ENCODE data around the gene ADCY3.

Gene ADCY3

GRCh38 chr2:24857746-24858145, 62.3 kb downstream of the ADCY3 start:
- TF ChIP-seq CTCF (IDR thresholded peaks at IDR 0.05; ENCODE audit: low read depth, low read length) = no peak
- no peak overlapping the region for H3K4me3 ChIP-seq (replicated peaks in 1 of 2; ENCODE audit: low read depth in 2 of 2, low read length in 2 of 2)
- DNase-seq (ENCODE audit: low read depth in 2 of 2) = peak in 1 of 2 donors; percentile 25

- DNase-seq (ENCODE audit: low read depth in 2 of 2) = peak; percentile 9 to 57
- H3K4me3 ChIP-seq (replicated peaks in 1 of 2; ENCODE audit: low read depth in 2 of 2, low read length in 2 of 2) = no peak overlapping the region
- no peak for TF ChIP-seq CTCF (IDR thresholded peaks at IDR 0.05; ENCODE audit: low read depth, low read length)
Measured at GRCh38 chr2:24856791-24857211, 63.2 kb downstream of the ADCY3 start.

- TF ChIP-seq CTCF (IDR thresholded peaks at IDR 0.05; ENCODE audit: low read depth, low read length) = no peak
- peak; percentile 57 to 75 for DNase-seq (ENCODE audit: low read depth in 2 of 2)
- no peak overlapping the region for H3K4me3 ChIP-seq (replicated peaks in 1 of 2; ENCODE audit: low read depth in 2 of 2, low read length in 2 of 2)
Measured at GRCh38 chr2:24855726-24856125, 64.3 kb downstream of the ADCY3 start.

GRCh38 chr2:24855022-24855622, 64.9 kb downstream of the ADCY3 start:
- DNase-seq (ENCODE audit: low read depth in 2 of 2) = peak; percentile 7 to 47
- H3K4me3 ChIP-seq (replicated peaks in 1 of 2; ENCODE audit: low read depth in 2 of 2, low read length in 2 of 2) = no peak overlapping the region
- TF ChIP-seq CTCF (IDR thresholded peaks at IDR 0.05; ENCODE audit: low read depth, low read length) = no peak

- no peak for TF ChIP-seq CTCF (IDR thresholded peaks at IDR 0.05; ENCODE audit: low read depth, low read length)
- no peak overlapping the region for H3K4me3 ChIP-seq (replicated peaks in 1 of 2; ENCODE audit: low read depth in 2 of 2, low read length in 2 of 2)
- DNase-seq (ENCODE audit: low read depth in 2 of 2) = peak in 1 of 2 donors; percentile 20
Measured at GRCh38 chr2:24853996-24854395, 66.0 kb downstream of the ADCY3 start.

GRCh38 chr2:24853046-24853445, 67.0 kb downstream of the ADCY3 start:
- TF ChIP-seq CTCF (IDR thresholded peaks at IDR 0.05; ENCODE audit: low read depth, low read length) = no peak
- H3K4me3 ChIP-seq (replicated peaks in 1 of 2; ENCODE audit: low read depth in 2 of 2, low read length in 2 of 2) = no peak overlapping the region
- no peak for DNase-seq (ENCODE audit: low read depth in 2 of 2)

Data from cardiac fibroblast (primary cell).